Activated CD4-positive, alpha-beta T cell treated with anti-CD3 and anti-CD28 coated beads for 48 hours (primary cell): Measurements from ENCODE around the gene KCTD1.
A peak's percentile ranks its signal among the peaks of the same experiment; 100 is the strongest.

Experiments
- DNase-seq: peaks from one replicate; pipeline ENCODE4 v3.0.0-alpha.2; 2020

Gene KCTD1

DNA sequence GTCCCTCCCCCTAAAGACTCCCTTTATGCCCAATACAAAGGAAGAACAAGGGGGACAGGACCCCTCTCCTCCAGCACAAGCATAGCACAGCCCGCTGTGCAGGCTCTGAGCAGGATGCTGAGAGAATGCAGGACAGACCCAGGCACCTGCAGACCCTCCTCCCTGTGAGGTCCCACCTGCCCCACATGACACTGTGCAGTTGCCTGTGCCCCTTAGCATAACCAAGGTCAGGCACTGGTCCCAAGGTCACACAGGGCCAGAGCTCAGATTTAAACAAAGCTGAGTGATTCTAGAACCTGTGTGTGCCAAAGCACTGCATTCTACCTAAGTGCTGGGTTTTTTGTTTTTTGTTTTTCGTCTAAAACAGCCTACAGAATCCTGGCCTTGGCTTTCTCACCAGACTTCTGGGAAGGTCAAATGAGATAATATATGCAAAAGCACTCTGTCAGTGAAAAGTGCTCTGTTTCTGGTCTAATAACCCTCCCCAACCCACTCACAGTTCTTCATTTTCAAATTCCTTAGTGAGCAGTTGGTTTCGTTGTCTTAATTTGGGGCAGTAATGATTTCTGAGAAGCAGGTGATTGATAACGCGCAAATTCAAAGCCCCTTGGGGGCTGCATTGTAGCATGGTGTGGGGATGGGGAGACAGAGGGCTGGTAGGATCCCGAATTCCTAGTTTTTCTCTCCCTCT, 125.7 kb downstream of the KCTD1 start:
- no peak for DNase-seq

DNA sequence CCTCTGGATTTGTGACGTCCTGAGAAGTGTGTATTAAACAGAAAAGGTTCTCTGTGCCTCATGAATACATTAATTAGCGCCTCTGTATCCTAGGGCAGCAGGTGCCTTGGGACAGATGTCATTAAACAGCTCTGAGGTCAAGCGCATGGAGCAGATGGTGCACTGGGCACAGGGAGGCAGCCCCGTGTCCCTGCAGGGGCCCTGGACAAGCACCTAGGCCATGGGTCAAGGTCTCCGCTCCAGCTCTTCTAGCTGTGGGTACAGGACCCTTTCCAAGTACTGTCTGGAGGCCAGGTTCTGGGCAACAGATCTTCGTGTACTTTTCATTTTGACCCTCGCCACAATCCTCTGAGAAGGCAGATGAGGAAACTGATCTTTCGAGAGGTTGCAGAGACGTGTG, 126.4 kb downstream of the KCTD1 start:
- no peak for DNase-seq

DNA sequence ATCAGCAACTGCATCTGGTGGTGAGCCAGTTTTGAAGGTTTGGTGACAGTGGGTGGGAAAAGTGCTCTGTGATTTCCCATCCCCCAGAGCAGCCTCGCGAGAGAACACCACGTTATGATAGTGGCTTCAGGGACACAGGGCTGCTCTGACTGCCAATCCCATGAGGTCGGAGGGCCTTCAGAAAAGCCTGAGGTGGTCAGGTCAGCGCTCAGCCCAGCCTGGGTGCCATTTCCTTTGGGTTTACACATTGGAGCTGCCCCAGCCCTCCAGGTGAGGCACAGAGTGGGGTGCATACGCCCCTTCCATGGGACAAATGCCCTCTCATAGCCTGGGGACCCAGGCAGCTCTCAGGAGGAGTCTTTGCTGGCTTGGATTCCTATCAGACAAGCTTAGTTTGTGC, 126.8 kb downstream of the KCTD1 start:
- DNase-seq, result no peak

DNA sequence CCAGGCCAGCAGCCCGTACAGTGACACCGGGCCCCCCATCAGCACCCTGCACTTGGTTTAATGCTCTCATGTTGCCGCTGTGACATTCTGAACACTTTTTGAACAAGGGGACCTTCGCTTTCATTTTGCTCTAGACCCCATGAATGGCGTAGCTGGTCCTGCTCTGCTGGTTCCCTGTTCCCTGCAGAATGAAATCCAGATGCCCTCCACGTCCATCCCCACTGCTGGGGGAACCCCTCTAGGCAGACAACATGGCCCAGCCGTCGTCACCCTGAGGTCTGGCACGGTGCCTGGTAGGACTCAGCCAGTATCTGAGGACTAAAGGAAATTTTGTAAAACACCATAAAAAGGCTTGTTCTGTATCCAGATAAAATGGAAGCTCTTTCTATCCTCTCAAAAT, 128.6 kb downstream of the KCTD1 start:
- DNase-seq, result no peak

DNA sequence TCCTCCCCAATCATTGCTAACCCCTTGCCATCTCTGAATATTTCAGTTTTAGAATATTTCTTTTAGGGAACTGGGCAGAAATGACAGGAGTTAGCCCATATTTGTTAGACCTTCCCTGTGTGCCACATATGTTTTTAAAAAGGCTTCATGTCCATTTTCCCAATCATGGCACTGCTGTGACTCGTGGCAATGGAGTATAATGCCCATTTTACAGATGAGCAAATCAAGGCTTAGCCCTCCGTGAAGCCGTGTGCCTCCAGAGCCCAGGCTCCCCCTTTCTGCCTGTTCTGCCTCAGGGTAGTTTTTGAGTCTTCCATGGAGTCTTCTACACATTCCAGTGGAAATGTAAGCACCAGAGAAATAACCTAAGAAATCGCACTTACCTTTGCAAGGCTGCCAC, 130.1 kb downstream of the KCTD1 start:
- no peak for DNase-seq

DNA sequence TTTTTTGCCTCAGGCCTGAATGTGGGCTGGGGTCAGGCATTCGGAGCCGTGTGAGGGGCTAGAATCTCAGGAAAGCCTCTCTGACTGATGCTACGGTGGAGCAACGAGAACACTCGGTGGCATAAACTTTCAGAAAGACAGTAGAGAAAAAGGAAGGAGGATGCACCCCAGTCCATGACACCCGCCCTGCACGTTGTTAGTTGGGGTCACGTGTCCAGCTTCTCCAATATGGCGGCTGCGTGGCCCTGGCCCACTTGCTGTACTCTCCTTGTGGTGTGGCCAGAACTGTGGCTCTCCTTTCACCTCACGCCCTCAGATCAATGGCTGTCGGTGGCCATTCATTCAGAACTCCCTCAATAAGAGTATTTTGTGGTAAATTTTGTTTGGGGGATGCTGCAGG, 131.2 kb downstream of the KCTD1 start:
- no peak for DNase-seq

DNA sequence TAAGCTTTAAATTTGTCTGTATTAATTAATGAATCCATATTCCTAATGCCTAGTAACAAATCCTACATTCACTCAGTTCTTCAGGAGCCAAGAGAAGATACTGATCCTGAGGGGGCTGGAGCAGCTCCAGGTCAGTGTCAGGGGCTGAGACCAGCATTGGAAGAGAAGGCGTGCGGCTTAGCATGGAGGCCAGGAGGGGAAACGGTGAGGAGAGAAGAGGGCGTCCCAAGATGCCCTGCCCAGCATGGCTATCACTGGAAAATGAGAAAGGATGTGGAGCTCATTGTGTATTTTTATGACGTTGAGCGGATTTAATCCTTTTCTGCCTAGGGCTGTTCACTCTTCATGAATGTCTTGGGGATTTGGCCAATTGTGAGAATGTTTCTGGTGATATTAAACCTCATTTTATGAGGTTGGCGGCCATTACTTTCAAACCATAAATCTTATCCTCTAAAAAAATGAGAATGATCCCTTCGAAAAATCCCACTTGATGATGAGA, 131.7 kb downstream of the KCTD1 start:
- DNase-seq, result no peak

DNA sequence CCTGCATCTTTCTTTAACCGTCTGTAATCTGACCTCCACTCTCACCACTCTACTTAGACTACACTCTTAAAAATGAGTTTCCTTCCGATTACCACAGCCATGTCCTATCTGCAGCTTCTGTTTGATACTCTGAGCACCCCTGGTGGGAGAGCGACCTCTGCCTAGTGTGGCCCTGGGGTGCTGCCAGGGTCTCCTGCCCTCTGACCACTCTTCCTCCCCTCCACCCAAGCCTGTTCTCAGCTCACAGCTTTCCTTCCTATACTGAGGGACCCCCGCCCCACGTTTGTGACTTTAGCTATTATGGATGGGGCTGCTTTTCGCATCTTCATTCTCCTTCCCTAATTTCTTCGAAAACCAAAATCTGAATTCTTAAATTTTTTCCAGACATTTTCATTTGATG, 132.7 kb downstream of the KCTD1 start:
- DNase-seq, result no peak

DNA sequence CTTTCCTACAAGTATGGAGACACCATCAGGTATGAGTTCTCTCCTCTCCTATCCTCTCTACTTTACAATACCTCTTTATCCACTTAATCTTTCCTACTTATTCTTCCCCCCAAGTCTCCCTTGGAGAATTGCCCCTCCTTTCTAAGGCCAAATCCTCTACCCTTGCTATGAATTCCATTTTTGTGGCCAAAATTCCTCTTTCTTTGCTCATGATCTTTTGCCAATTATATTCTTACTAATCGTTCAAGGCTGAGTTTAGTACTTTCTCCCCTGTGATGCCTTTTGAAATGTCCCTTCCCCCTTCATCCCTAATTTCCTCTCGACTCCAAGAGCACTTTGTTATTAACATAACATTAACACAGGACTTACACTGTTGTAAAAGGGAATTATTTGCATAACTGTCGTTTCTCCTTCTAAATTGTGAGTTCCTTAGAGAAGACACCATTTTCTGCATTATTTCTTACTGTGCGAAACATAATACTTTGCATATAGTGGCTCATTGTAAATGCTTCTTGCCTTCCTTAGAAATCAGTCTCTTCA, 133.4 kb downstream of the KCTD1 start:
- no peak for DNase-seq

DNA sequence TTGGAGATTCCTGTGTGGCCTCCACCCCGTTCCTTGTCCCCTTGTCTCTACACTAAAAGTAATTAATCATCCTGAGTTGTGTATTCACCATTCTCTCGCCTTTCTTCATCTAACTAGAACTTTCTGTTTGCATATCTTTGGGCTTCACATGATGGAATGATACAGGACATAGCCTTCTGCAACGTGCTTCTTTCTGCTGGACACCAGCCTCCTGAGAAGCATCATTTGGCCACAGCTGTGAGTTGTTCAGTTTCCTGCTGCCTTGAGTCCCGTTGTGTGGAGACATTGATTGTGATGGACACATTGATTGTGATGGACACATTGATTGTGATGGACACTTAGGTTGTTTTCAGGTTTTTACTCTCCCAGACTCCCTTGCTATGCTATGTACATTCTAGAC, 139.3 kb downstream of the KCTD1 start:
- no peak for DNase-seq

DNA sequence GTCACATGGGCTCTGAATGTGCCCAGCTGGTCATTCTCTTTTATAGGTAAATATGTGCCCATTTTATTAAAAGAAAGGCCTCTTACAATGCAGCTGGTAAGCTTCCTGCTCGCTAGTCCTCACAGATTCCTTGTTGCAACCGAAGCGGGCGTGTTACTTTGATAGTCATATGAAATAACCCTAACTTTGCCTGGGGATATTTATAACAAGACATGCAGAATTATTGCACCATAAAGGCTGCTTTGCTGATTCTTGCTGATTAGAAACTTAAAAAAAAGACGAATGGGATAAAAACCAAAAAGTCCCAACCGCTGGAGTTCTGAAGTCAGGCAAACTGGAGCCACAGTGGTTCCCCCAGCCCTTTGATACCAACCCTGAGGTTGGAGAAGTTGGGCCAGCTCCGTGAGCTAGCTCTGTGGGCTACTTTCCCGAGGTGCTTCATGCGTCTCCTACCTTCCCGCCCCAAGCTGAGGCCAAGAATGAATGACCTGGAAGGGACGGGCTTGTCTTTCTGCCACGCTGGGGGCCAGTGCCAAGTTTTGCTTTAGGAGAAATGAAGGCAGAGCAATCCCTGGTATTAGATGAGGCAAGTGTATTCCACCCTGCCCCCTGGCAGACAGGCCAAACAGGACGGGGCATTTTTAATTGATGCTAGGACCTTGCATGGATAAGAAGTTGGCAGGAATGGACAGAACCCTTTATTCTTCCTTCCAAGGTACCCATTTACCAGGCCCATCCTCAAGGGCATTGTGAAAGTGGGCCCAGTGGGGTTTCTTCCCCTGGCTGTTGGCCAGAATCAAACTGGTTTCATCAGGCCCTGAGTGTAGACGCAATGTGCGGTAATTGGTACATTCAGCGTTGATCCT, 140.4 kb downstream of the KCTD1 start:
- DNase-seq, result no peak

DNA sequence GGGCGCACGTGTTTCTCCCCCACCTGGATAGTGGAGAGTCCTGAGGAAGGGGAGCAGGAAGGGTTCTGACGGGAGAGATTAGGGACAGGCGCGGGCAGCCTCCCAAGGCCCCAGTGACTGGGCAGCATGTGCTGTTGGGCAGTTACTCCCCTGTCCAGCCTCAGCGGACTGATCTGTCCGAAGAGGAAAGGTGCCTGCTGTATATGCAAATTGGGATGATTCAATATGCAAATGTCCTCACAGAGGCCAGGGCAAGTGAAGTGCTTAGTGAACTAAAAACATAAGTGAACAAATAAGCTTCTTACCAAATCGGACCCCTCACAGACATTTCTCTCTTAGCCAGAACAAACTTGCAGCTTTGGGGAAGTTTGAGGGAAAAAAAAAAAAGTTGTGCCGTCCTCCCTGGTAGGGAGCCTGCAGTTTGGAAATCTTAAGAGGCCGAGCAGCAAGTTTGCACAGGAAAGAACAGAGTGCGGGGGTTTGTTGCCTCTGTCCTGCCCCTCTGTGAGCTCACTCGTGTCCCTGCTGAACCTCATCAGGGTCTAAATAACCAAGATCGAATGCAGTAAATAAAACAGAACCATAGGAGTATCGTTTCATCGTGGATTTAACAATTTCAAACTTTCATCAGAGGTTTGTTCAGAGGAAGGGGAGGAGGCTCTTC, 141.4 kb downstream of the KCTD1 start:
- DNase-seq, result no peak

DNA sequence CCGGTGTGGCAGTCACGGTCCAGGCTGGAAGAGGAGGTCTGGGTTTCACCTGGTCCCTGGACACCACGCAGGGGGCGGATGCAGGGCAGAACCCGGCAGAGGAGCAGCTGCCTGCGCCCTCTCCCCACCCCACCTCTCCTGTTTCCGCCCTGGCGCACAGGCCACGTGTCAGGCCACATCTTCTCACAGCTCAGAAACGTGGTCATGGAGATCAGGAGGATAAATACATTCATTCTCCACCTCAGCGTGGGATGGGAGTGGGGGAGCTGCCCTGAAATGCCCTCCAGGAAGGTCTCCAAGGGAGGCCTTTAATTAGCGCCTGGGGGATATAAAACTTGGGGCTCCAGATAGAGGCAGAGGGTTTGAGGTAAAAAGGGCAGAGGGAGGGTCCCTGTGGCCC, 142.0 kb downstream of the KCTD1 start:
- no peak for DNase-seq

DNA sequence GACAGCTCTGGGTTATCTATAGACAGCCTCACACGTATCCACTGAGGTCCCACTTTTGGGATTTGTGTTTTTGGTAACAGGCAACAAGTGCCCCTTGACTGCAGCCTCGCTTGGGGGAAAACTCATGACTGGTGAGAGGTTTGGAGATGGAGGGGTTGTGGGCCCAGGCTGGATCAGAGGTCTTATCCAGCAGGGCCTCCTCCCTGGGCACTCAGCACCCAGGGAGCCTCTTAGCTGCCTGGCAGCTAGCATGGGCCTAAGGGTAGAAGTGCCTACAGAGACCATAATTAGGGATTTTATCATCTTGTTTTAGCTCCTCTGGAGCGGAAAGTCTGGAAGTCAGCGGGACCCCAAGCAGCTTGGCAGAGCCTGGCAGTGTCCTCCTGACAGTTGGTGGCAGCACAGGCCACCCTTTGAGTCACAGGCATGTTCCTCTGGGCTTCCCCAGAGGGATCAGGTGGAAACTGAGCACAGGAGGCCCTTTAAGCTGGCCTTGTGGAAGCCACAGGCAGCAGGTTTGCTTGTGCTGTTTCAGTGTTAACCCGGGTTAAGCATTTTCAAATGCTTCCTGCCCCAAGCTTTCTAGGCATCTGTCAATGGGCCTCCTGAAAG, 143.1 kb downstream of the KCTD1 start:
- peak; percentile 9 for DNase-seq
